SH-SY5Y (cell line): Measurements from ENCODE around the gene SFTPA2.

ENCODE experiments used
- GATA2 ChIP-seq: IDR thresholded peaks from 2 replicates; pipeline ENCODE4 v1.6.1; 2011; ENCODE audit warnings: mild to moderate bottlenecking, low read depth, low read length
- GATA3 ChIP-seq: IDR thresholded peaks from 2 replicates; pipeline ENCODE4 v1.6.1; 2011; ENCODE audit warnings: low read depth, mild to moderate bottlenecking, low read length, moderate library complexity

- no peak for TF ChIP-seq GATA3
- TF ChIP-seq GATA2, result no peak
Measured at GRCh38 chr10:79593377-79593776, 33.2 kb upstream of the SFTPA2 start.
